B cell (primary cell): ENCODE results near the gene TPI1. TPM values are rescaled to one million over a fixed set of nuclear protein-coding genes. Genes with fewer than 3 reads are reported as not detected.

Experiments
- ATAC-seq: fragments of 200-7000 bp; cut with Tn5 transposase; one replicate; pipeline ENCODE4 v1.10.0; 2021; ENCODE audit warnings: low read depth, mild to moderate bottlenecking, moderate number of reproducible peaks, moderate library complexity
- CTCF ChIA-PET: fragments of 350-600 bp; sonication (Branson Sonifier 250); formaldehyde crosslinking; loops from one replicate; lab custom pipeline; 2021; ENCODE audit warnings: antibody characterized with exemption, inconsistent platforms; lab: Charles Lee
- POLR2A ChIA-PET: fragments of 350-600 bp; sonication (Branson Sonifier 250); formaldehyde crosslinking; loops from one replicate; lab custom pipeline; 2021; ENCODE audit warnings: antibody characterized with exemption; lab: Charles Lee
- DNase-seq: peaks from one replicate; pipeline ENCODE4 v3.0.0; 2013
- H2AFZ ChIP-seq: 2 replicates; pipeline ENCODE4 v1.6.1; 2012; ENCODE audit warnings: mild to moderate bottlenecking, low read depth, low read length; ENCODE audit not compliant: insufficient read depth, poor library complexity, severe bottlenecking
- H3K27ac ChIP-seq, 2 donors: 1 replicate in 1 of 2; 2 replicates in 1 of 2; pipeline ENCODE4 v1.5.1; 2012 to 2013; ENCODE audit warnings: low read length in 2 of 2, mild to moderate bottlenecking in 2 of 2, moderate library complexity in 1 of 2
- H3K27me3 ChIP-seq, 4 experiments: fragments of 200-600 bp in 1 of 4; sonication (generic) in 1 of 4; replicated peaks in 1 of 4; 1 replicate in 2 of 4; 2 replicates in 2 of 4; pipeline versions ENCODE4 v1.6.1 to v1.7.0; 2013 to 2016; ENCODE audit warnings: low read length in 3 of 4, mild to moderate bottlenecking in 2 of 4, mixed read lengths in 1 of 4, moderate library complexity in 1 of 4; ENCODE audit not compliant: insufficient read depth in 4 of 4, control insufficient read depth in 3 of 4; ENCODE audit errors: control extremely low read depth in 1 of 4
- H3K36me3 ChIP-seq, 2 experiments: replicated peaks in 1 of 2; 1 replicate in 1 of 2; 2 replicates in 1 of 2; pipeline versions ENCODE4 v1.6.1 to v1.7.1; 2013; ENCODE audit warnings: low read length in 1 of 2; ENCODE audit not compliant: insufficient read depth in 2 of 2, control insufficient read depth in 1 of 2; ENCODE audit errors: control extremely low read depth in 1 of 2, extremely low read depth in 1 of 2
- H3K4me1 ChIP-seq, 2 donors: fragments of 200-600 bp in 1 of 2; sonication (generic) in 1 of 2; 1 replicate in 1 of 2; 2 replicates in 1 of 2; pipeline versions ENCODE4 v1.5.1 to v1.6.1; 2013 to 2017; ENCODE audit warnings: low read length in 2 of 2; ENCODE audit not compliant: control insufficient read depth in 2 of 2, insufficient read depth in 2 of 2
- H3K4me2 ChIP-seq: replicated peaks from 2 replicates; pipeline ENCODE3; 2012; ENCODE audit warnings: mild to moderate bottlenecking, low read depth, low read length; ENCODE audit not compliant: poor library complexity, severe bottlenecking
- H3K4me3 ChIP-seq, 5 experiments: fragments of 200-600 bp in 1 of 5; sonication (generic) in 1 of 5; 1 replicate in 3 of 5; 2 replicates in 2 of 5; pipeline versions ENCODE4 v1.5.1 to v1.7.0; 2011 to 2016; ENCODE audit warnings: low read length in 4 of 5, mild to moderate bottlenecking in 4 of 5, low read depth in 2 of 5, control low read depth in 1 of 5, moderate library complexity in 1 of 5; ENCODE audit not compliant: insufficient read depth in 1 of 5; ENCODE audit errors: control extremely low read depth in 1 of 5, extremely low read depth in 1 of 5
- H3K79me2 ChIP-seq: fragments of 200-600 bp; sonication (generic); one replicate; pipeline ENCODE4 v1.6.0; 2016; ENCODE audit warnings: low read length; ENCODE audit not compliant: control insufficient read depth, insufficient read depth
- H3K9ac ChIP-seq: fragments of 200-600 bp; sonication (generic); 2 replicates; pipeline ENCODE4 v1.6.1; 2017; ENCODE audit warnings: mild to moderate bottlenecking, low read length, moderate library complexity
- H3K9me3 ChIP-seq, 3 donors: one replicate each; pipeline versions ENCODE4 v1.6.1 to v1.7.1; 2013; ENCODE audit warnings: low read length in 2 of 3; ENCODE audit not compliant: control insufficient read depth in 2 of 3, insufficient read depth in 1 of 3; ENCODE audit errors: control extremely low read depth in 1 of 3
- H4K20me1 ChIP-seq: 2 replicates; pipeline ENCODE4 v1.6.0; 2012; ENCODE audit warnings: mild to moderate bottlenecking, low read length; ENCODE audit not compliant: insufficient read depth, control insufficient read depth, poor library complexity, severe bottlenecking
- H3K27ac Mint-ChIP-seq: one replicate; pipeline ENCODE4 v1.8.0; 2021; ENCODE audit warnings: mixed read lengths
- H3K27me3 Mint-ChIP-seq: one replicate; pipeline ENCODE4 v1.8.0; 2021; ENCODE audit warnings: mixed read lengths
- H3K4me1 Mint-ChIP-seq: one replicate; pipeline ENCODE4 v1.8.0; 2021; ENCODE audit warnings: mixed read lengths
- H3K4me3 Mint-ChIP-seq: one replicate; pipeline ENCODE4 v1.8.0; 2021; ENCODE audit warnings: mixed read lengths
- H3K9me3 Mint-ChIP-seq: one replicate; pipeline ENCODE4 v1.8.0; 2022; ENCODE audit warnings: mixed read lengths; ENCODE audit not compliant: insufficient read depth
- CTCF ChIP-seq: fragments of 200-600 bp; IDR thresholded peaks from one replicate; pipeline ENCODE4 v1.8.0; 2022; ENCODE audit warnings: antibody characterized with exemption, mild to moderate bottlenecking
- EZH2 ChIP-seq: IDR thresholded peaks from 2 replicates; pipeline ENCODE4 v1.6.1; 2012; ENCODE audit warnings: borderline replicate concordance, low read depth, mild to moderate bottlenecking, moderate library complexity, low read length; ENCODE audit not compliant: insufficient read depth, poor library complexity, severe bottlenecking
- WGBS: methylation state at CpG from one replicate; pipeline ENCODE4 v1.1.5; 2013; ENCODE audit warnings: missing lambda C conversion rate; ENCODE audit not compliant: insufficient coverage; 5-methylcytosine and 5-hydroxymethylcytosine counted together
- intact Hi-C: fragments of 100-400 bp; cut with micrococcal nuclease; formaldehyde crosslinking; loops from one replicate; pipeline ENCODE4 v1.10.0; 2022
- polyA plus RNA-seq: library from polyadenylated mRNA; depleted of rRNA; stranded (reverse); fragments of >200 nt; gene quantifications from 2 replicates; pipeline ENCODE4 v1.2.3, GENCODE V29; 2012
- total RNA-seq, 2 donors: library from RNA; stranded (reverse); fragments of 120-200 nt in 1 of 2; gene quantifications; 1 replicate in 1 of 2; 2 replicates in 1 of 2; pipeline versions ENCODE4 v1.2.3 to v1.2.4, GENCODE V29; 2013 to 2022

TPI1 gene
- total and polyA plus RNA-seq, 2 donors (not counting 1 experiment from before 2014, with no cell fraction given) = 181 to 187 TPM

GRCh38 chr12:6833189-6833890, 34.0 kb upstream of the TPI1 start:
- no peaks in the 10 kb centered on the region for H3K9me3 Mint-ChIP-seq
- Histone ChIP-seq H3K9ac (no peak overlapping the region), H3K4me3 (no peak overlapping the region), H3K27ac (no peak overlapping the region), H3K4me1 (peaks cover 11 to 17% of the 10 kb centered on the region in 2 donors), H3K79me2 (no peaks in the 10 kb centered on the region), H3K9me3 (peaks cover 0 to 3% (median 0%) of the 10 kb centered on the region in 3 donors), H2AFZ (no peak overlapping the region), H4K20me1 (peaks cover 11% of the 10 kb centered on the region), H3K27me3 (peaks cover 0 to 37% (median 10%) of the 10 kb centered on the region in 4 experiments), H3K36me3 (no peaks in the 10 kb centered on the region), H3K4me2 (no peak overlapping the region)
- POLR2A ChIA-PET = no interaction called here
- ATAC-seq (no peak), DNase-seq (no peak)
- peaks cover 11% of the 10 kb centered on the region for H3K4me1 Mint-ChIP-seq
- H3K27ac Mint-ChIP-seq = no peak overlapping the region
- CTCF ChIA-PET = interaction anchor here (0.9 to 2.2 kb wide), 8 partner anchors 9 to 144 kb away, joined by 3 to 7 read pairs (median 4); partner anchors contain the start of genes MLF2, SPSB2 and ZNF384
- no peak overlapping the region for H3K4me3 Mint-ChIP-seq
- intact Hi-C loops = no loop called here
- TF ChIP-seq CTCF (no peak), EZH2 (no peak)
- WGBS = 86% methylated on average over 6 of the region's 6 CpGs
- H3K27me3 Mint-ChIP-seq = peaks cover 40% of the 10 kb centered on the region

- Mint-ChIP-seq H3K27ac (no peak overlapping the region), H3K4me1 (peaks cover 11% of the 10 kb centered on the region), H3K27me3 (peaks cover 35% of the 10 kb centered on the region), H3K4me3 (no peak overlapping the region), H3K9me3 (no peaks in the 10 kb centered on the region)
- Histone ChIP-seq H3K9me3 (peaks cover 0 to 3% (median 0%) of the 10 kb centered on the region in 3 donors), H3K9ac (no peak overlapping the region), H3K4me2 (no peak overlapping the region), H3K4me3 (no peak overlapping the region), H3K36me3 (no peaks in the 10 kb centered on the region), H3K27me3 (peaks cover 0 to 30% (median 7%) of the 10 kb centered on the region in 4 experiments), H4K20me1 (peaks cover 5% of the 10 kb centered on the region), H2AFZ (no peak overlapping the region), H3K79me2 (no peaks in the 10 kb centered on the region), H3K27ac (no peak overlapping the region), H3K4me1 (peaks cover 4 to 17% of the 10 kb centered on the region in 2 donors)
- no CpG with 5 or more reads among the region's 1 CpG for WGBS
- ChIA-PET POLR2A (no interaction called here), CTCF (interaction anchor here (0.7 to 3.8 kb wide), 14 partner anchors 9 to 403 kb away, joined by 3 to 31 read pairs (median 5); partner anchors contain the start of genes CDCA3, MLF2, SPSB2 and TPI1)
- intact Hi-C loops = no loop called here
- no peak for ATAC-seq
- TF ChIP-seq CTCF = no peak
- DNase-seq = no peak
Measured at GRCh38 chr12:6834254-6834653, 33.1 kb upstream of the TPI1 start.
